Thyroid gland (tissue), 4 donors: ENCODE data around the gene HES7. TPM values are rescaled to one million over a fixed set of nuclear protein-coding genes. Genes with fewer than 3 reads are reported as not detected.

Experiments used
- DNase-seq, 2 donors: peaks; one replicate each; pipeline ENCODE4 v3.0.0-alpha.2; 2019
- H3K27ac ChIP-seq, 3 donors: fragments of 200-600 bp; sonication (generic); 1 replicate in 2 of 3; 2 replicates in 1 of 3; pipeline ENCODE4 v1.5.1; 2016 to 2019; ENCODE audit warnings: mild to moderate bottlenecking in 1 of 3, moderate library complexity in 1 of 3
- H3K27me3 ChIP-seq: fragments of 200-600 bp; sonication (generic); one replicate; pipeline ENCODE4 v1.5.1; 2019
- H3K36me3 ChIP-seq, 2 donors: fragments of 200-600 bp; sonication (generic); one replicate each; pipeline ENCODE4 v1.5.1; 2016 to 2019
- H3K4me1 ChIP-seq, 2 donors: fragments of 200-600 bp; sonication (generic); one replicate each; pipeline ENCODE4 v1.5.1; 2017 to 2019
- H3K4me3 ChIP-seq, 3 donors: fragments of 200-600 bp; sonication (generic); replicated peaks in 1 of 3; 1 replicate in 2 of 3; 2 replicates in 1 of 3; pipeline ENCODE4 v1.5.1; 2016; ENCODE audit warnings: mild to moderate bottlenecking in 1 of 3
- H3K9me3 ChIP-seq: fragments of 200-600 bp; sonication (generic); one replicate; pipeline ENCODE4 v1.5.1; 2017
- POLR2A ChIP-seq, 2 donors: fragments of 450-650 bp; IDR thresholded peaks; one replicate each; pipeline ENCODE4 v1.6.1; 2017; ENCODE audit warnings: antibody characterized with exemption in 2 of 2, mild to moderate bottlenecking in 2 of 2, moderate library complexity in 1 of 2
- WGBS, 2 donors: methylation state at CpG; one replicate each; pipeline ENCODE4 v1.1.5; 2017; 5-methylcytosine and 5-hydroxymethylcytosine counted together
- intact Hi-C: fragments of 100-400 bp; cut with DNase I; formaldehyde crosslinking; loops from one replicate; pipeline ENCODE4 v1.15.1; 2023
- total RNA-seq, 4 donors: library from RNA; depleted of rRNA; stranded (reverse); fragments of >200 nt; gene quantifications; one replicate each; pipeline ENCODE4 v1.2.3, GENCODE V29; 2016
- TF ChIP-seq, protein P1 (sequence below), 6 experiments: fragments of 200-600 bp in 3 of 6; fragments of 450-650 bp in 3 of 6; sonication (generic) in 3 of 6; IDR thresholded peaks; one replicate each; pipeline ENCODE4 v1.5.1; 2016 to 2019; ENCODE audit warnings: antibody characterized with exemption in 6 of 6, mild to moderate bottlenecking in 2 of 6, inconsistent platforms in 1 of 6, moderate library complexity in 1 of 6

The HES7 gene
- total RNA-seq, 4 donors from 2014 or later, result 1.7 TPM; not detected in 3

- intact Hi-C loops, result loop anchor here (10.0 kb wide), 1 partner anchor 296 kb away; no protein-coding TSS in a partner anchor
- TF ChIP-seq POLR2A (IDR thresholded peaks at IDR 0.05), result peak in 1 of 2 donors; percentile 4
- TF ChIP-seq, protein P1, sequence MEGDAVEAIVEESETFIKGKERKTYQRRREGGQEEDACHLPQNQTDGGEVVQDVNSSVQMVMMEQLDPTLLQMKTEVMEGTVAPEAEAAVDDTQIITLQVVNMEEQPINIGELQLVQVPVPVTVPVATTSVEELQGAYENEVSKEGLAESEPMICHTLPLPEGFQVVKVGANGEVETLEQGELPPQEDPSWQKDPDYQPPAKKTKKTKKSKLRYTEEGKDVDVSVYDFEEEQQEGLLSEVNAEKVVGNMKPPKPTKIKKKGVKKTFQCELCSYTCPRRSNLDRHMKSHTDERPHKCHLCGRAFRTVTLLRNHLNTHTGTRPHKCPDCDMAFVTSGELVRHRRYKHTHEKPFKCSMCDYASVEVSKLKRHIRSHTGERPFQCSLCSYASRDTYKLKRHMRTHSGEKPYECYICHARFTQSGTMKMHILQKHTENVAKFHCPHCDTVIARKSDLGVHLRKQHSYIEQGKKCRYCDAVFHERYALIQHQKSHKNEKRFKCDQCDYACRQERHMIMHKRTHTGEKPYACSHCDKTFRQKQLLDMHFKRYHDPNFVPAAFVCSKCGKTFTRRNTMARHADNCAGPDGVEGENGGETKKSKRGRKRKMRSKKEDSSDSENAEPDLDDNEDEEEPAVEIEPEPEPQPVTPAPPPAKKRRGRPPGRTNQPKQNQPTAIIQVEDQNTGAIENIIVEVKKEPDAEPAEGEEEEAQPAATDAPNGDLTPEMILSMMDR (IDR thresholded peaks at IDR 0.05), result no peak
- H3K27ac ChIP-seq, result peak overlapping the region in 2 of 3 donors; percentile 31 to 93
- peaks cover 19 to 35% of the 10 kb centered on the region in 2 donors for H3K4me1 ChIP-seq
- H3K36me3 ChIP-seq, result peaks cover 66 to 70% of the 10 kb centered on the region in 2 donors
- no peaks in the 10 kb centered on the region for H3K27me3 ChIP-seq
- no peak overlapping the region for H3K4me3 ChIP-seq
- H3K9me3 ChIP-seq, result no peaks in the 10 kb centered on the region
- 91 to 94% methylated on average over 7 of the region's 7 CpGs for WGBS, 2 donors
- no peak for DNase-seq
These were observed 17.1 kb upstream of the HES7 start for GRCh38 chr17:8141045-8141444.

DNA sequence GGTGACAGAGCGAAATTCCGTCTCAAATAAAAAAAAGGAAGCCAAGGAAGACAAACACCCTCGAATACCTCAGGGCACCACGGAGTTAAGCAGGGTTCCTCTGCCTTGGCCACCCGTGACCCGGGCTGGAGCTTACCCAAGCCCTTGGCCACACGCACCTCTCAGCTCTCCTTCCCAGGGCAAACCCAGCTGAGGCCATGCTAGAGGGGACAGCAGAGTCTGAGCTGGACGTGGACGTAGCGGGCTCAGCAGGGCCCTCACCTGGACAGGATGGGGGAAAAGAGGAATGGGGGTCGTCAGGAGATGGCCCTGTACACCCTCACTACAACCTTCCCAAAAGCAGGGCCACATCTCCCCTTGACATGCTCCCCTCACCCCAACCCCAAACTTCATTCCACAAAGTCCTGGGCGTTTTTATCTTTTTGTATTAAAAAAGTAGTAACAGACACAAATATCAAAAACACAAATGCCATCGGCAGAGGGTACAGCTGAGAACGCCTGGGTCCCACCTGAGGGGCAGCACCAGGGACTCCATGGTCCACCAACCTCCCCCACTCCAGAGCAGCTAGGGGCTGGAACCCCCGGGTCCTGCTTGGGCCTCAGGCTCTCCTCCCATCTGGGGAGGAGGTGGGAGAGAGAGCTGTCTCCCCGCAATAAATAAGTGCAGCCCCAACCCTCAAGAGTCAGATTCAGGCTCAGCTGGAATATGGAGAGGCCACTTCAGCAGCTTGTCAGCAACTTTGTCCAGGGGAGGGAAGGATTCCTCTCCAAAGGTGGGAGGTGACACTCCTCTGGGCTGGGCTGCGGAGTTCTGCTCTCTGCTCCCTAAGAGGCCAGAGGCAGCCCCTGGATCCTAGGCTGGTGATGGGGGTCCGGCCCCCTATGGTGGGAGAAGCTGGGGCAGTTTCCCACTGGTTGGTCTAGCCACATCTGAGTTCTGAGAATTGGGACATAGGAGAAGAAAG is 16.4 kb upstream of the HES7 start:
- Histone ChIP-seq H3K27ac (peak overlapping the region in 2 of 3 donors; percentile 50 to 93), H3K36me3 (peaks cover 59 to 63% of the 10 kb centered on the region in 2 donors), H3K9me3 (no peaks in the 10 kb centered on the region), H3K4me1 (peaks cover 19 to 35% of the 10 kb centered on the region in 2 donors), H3K4me3 (no peak overlapping the region), H3K27me3 (no peaks in the 10 kb centered on the region)
- intact Hi-C loops, result loop anchor here (10.0 kb wide), 1 partner anchor 296 kb away; no protein-coding TSS in a partner anchor
- WGBS, 2 donors, result 68 to 74% methylated on average over 18 of the region's 18 CpGs
- DNase-seq, result peak; percentile 55 to 60
- TF ChIP-seq, protein P1 (IDR thresholded peaks at IDR 0.05), result no peak
- no peak for TF ChIP-seq POLR2A (IDR thresholded peaks at IDR 0.05)

DNA sequence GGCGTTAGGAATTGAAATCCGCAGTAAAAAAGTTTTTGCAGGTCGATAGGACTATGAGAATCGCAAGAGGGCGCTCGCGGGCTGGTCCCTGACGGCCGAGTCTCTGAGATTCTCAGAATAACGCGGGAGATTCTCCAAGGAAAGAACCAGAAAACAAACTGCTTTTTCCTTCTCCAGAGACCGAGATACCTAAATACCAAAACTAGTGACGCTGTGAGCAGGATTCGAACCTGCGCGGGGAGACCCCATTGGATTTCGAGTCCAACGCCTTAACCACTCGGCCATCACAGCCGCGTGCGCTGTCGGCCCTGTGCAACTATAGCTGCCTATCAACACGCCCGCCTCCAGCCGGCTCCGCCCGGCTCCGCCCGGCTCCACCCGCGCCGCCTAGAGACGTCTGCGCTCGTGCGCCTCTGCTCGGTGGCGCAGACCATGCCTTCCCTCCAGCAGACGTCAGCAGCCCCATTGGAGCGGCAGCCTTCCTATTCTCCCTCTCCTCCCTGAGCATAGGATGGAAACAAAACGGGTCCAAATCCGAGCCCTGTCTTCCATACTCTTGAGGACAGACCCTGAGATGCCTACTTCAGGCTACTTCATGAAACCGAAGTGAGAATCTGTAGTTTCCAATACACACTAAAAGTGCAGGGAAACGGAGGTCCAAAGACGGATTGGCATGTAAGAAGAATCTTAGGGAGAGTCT is 14.9 kb upstream of the HES7 start:
- Histone ChIP-seq H3K9me3 (no peaks in the 10 kb centered on the region), H3K27me3 (no peaks in the 10 kb centered on the region), H3K27ac (peak overlapping the region; percentile 69 to 93 (median 86)), H3K4me3 (no peak overlapping the region), H3K4me1 (peaks cover 19 to 35% of the 10 kb centered on the region in 2 donors), H3K36me3 (peaks cover 44 to 47% of the 10 kb centered on the region in 2 donors)
- peak; percentile 95 for DNase-seq
- intact Hi-C loops, result no loop called here
- peak in 1 of 2 donors; percentile 81 for TF ChIP-seq POLR2A (IDR thresholded peaks at IDR 0.05)
- TF ChIP-seq, protein P1 (IDR thresholded peaks at IDR 0.05), result peak; percentile 77 to 98 (median 87)
- 2 to 3% methylated on average over 31 to 38 of the region's 46 CpGs for WGBS, 2 donors

DNA sequence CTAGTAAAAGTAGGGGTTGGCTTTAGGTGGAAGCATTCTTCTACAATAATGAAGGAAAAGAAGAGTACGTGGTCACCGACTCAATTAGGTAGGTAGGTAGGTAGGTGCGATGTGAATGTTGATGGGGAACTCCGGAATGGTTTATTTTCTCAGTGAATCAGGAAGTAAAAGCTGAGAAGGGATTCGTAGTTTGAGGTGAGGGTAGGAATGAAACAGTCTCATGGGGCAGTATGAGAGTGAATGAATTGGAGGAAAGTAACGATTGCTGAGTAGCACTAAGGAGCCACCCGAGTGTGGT is 14.4 kb upstream of the HES7 start:
- intact Hi-C loops, result no loop called here
- no peaks in the 10 kb centered on the region for H3K27me3 ChIP-seq
- H3K36me3 ChIP-seq, result peaks cover 39 to 42% of the 10 kb centered on the region in 2 donors
- 1 to 2% methylated on average over 7 of the region's 7 CpGs for WGBS, 2 donors
- DNase-seq, result no peak
- peak overlapping the region; percentile 69 to 93 (median 86) for H3K27ac ChIP-seq
- no peaks in the 10 kb centered on the region for H3K9me3 ChIP-seq
- no peak overlapping the region for H3K4me3 ChIP-seq
- TF ChIP-seq, protein P1 (IDR thresholded peaks at IDR 0.05), result no peak
- no peak for TF ChIP-seq POLR2A (IDR thresholded peaks at IDR 0.05)
- H3K4me1 ChIP-seq, result peaks cover 19 to 35% of the 10 kb centered on the region in 2 donors
